PC-3 (cell line): ENCODE results near the gene PITX1. TPM values are rescaled to one million over a fixed set of nuclear protein-coding genes. Genes with fewer than 3 reads are reported as not detected.

Experiments used
- ATAC-seq: fragments of 200-7000 bp; cut with Tn5 transposase; 2 replicates; pipeline ENCODE4 v1.9.1; 2020; ENCODE audit warnings: mild to moderate bottlenecking, moderate library complexity
- BruUV-seq: library from RNA; stranded (reverse); fragments of 400-500 nt; replicated peaks from 2 replicates; lab custom pipeline; 2021; lab: Mats Ljungman, UMichigan
- CTCF ChIA-PET: fragments of 300-600 bp; sonication (Branson Sonifier 250); formaldehyde crosslinking; loops from one replicate; lab custom pipeline; 2022; ENCODE audit warnings: antibody characterized with exemption; lab: Charles Lee
- POLR2A ChIA-PET: fragments of 300-600 bp; sonication (Branson Sonifier 250); formaldehyde crosslinking; loops from one replicate; lab custom pipeline; 2022; ENCODE audit warnings: antibody characterized with exemption; ENCODE audit not compliant: unreplicated experiment; lab: Charles Lee
- DNase-seq: peaks from one replicate; pipeline ENCODE4 v3.0.0-alpha.2; 2015
- H2AFZ ChIP-seq: fragments of 300-600 bp; sonication (generic); 2 replicates; pipeline ENCODE4 v1.6.0; 2016; ENCODE audit warnings: antibody characterized with exemption, low read length
- H3F3A ChIP-seq: fragments of 300-600 bp; sonication (generic); one replicate; pipeline ENCODE4 v1.6.0; 2017; ENCODE audit warnings: antibody characterized with exemption, low read length, control low read depth, mild to moderate bottlenecking; ENCODE audit not compliant: unreplicated experiment
- H3K27ac ChIP-seq: fragments of 300-600 bp; sonication (generic); 2 replicates; pipeline ENCODE4 v1.5.1; 2016; ENCODE audit warnings: mild to moderate bottlenecking, low read length
- H3K27me3 ChIP-seq: fragments of 300-600 bp; sonication (generic); 2 replicates; pipeline ENCODE4 v1.6.1; 2016; ENCODE audit warnings: low read length, mixed read lengths
- H3K36me3 ChIP-seq: fragments of 300-600 bp; sonication (generic); 2 replicates; pipeline ENCODE4 v1.6.1; 2016; ENCODE audit warnings: low read depth, mixed run types, low read length, mixed read lengths
- H3K4me1 ChIP-seq: fragments of 300-600 bp; sonication (generic); 2 replicates; pipeline ENCODE4 v1.5.1; 2016; ENCODE audit warnings: low read length; ENCODE audit not compliant: insufficient read depth
- H3K4me2 ChIP-seq: fragments of 300-600 bp; sonication (generic); 2 replicates; pipeline ENCODE4 v1.6.0; 2016; ENCODE audit warnings: low read length
- H3K4me3 ChIP-seq: fragments of 300-600 bp; sonication (generic); 2 replicates; pipeline ENCODE4 v1.5.1; 2016; ENCODE audit warnings: mild to moderate bottlenecking, low read length, mixed read lengths
- H3K79me2 ChIP-seq: fragments of 300-600 bp; sonication (generic); 2 replicates; pipeline ENCODE4 v1.6.1; 2017; ENCODE audit warnings: low read length, mixed read lengths
- H3K9ac ChIP-seq: fragments of 300-600 bp; sonication (generic); 2 replicates; pipeline ENCODE4 v1.6.0; 2016; ENCODE audit warnings: mild to moderate bottlenecking, low read length
- H3K9me2 ChIP-seq: fragments of 300-600 bp; sonication (generic); replicated peaks from 2 replicates; pipeline ENCODE4 v1.6.1; 2016; ENCODE audit warnings: mixed run types, low read length, mixed read lengths
- H3K9me3 ChIP-seq: fragments of 300-600 bp; sonication (generic); 2 replicates; pipeline ENCODE4 v1.6.1; 2016; ENCODE audit warnings: low read length, mixed read lengths
- H4K20me1 ChIP-seq: fragments of 300-600 bp; sonication (generic); 2 replicates; pipeline ENCODE4 v1.6.1; 2016; ENCODE audit warnings: low read length, mixed read lengths
- EZH2 ChIP-seq: fragments of 300-600 bp; sonication (generic); IDR thresholded peaks from one replicate; pipeline ENCODE4 v1.6.1; 2017; ENCODE audit warnings: antibody characterized with exemption, mild to moderate bottlenecking, low read length; ENCODE audit not compliant: unreplicated experiment
- EZH2phosphoT487 ChIP-seq: fragments of 300-600 bp; sonication (generic); IDR thresholded peaks from 2 replicates; pipeline ENCODE4 v1.6.1; 2018; ENCODE audit warnings: mild to moderate bottlenecking, antibody characterized with exemption, low read length, borderline replicate concordance
- intact Hi-C: fragments of 100-400 bp; cut with micrococcal nuclease; formaldehyde crosslinking; loops from 2 replicates; pipeline ENCODE4 v1.9.0; 2023
- total RNA-seq: library from RNA; depleted of rRNA; stranded (reverse); fragments of >200 nt; gene quantifications from 2 replicates; pipeline ENCODE4 v1.2.3, GENCODE V29; 2014
- TF ChIP-seq, protein P1 (sequence below): fragments of 300-600 bp; sonication (generic); conservative IDR thresholded peaks from 2 replicates; pipeline ENCODE4 v1.5.1; 2017; ENCODE audit warnings: antibody characterized with exemption, low read depth, mild to moderate bottlenecking, low read length

The PITX1 gene
- total RNA-seq, 1 experiment from 2014 or later: 40.8 TPM

DNA sequence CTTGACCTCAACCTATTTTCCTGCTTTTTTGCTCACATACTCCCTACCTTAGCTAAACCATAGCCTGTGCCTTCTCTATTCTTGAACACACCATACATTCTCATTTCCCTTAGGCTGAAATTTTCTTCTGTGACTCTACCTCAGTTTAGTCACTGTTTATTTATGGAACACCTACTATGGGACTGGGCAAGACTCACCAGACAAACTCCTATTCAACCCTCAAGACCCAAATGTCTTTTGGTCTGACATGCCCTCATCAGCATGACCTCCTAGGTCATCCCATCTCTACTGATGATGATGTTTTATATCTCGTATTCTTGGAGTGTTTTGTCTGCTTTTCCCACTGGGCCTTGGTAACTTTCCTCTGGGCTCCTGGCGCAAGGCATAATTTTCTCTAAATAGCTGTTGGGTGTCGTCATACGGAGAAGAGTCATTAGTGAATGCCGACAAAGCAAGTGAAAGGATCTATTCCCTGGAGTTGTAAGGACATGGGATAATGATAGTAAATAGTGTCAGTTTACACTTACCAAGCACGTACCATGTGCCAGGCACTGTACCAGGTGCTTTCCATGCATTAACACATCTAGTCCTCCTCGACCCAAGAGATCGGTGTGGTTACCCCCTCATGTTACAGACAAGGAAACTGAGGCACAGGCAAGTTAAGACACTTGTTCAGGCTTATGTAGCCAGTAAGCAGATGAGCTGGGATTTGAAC, 22.4 kb upstream of the PITX1 start:
- Histone ChIP-seq H3K36me3 (no peaks in the 10 kb centered on the region), H3K4me2 (no peak overlapping the region), H3F3A (no peaks in the 10 kb centered on the region), H2AFZ (no peak overlapping the region), H4K20me1 (no peaks in the 10 kb centered on the region), H3K27ac (no peak overlapping the region), H3K27me3 (no peaks in the 10 kb centered on the region), H3K9me2 (no peaks in the 10 kb centered on the region), H3K4me3 (no peak overlapping the region), H3K79me2 (no peaks in the 10 kb centered on the region), H3K9me3 (no peaks in the 10 kb centered on the region), H3K9ac (no peak overlapping the region), H3K4me1 (no peaks in the 10 kb centered on the region)
- DNase-seq (no peak), ATAC-seq (no peak)
- no TSS peak for BruUV-seq
- POLR2A ChIA-PET: no interaction called here
- TF ChIP-seq EZH2 (no peak), EZH2phosphoT487 (no peak)
- TF ChIP-seq, protein P1, sequence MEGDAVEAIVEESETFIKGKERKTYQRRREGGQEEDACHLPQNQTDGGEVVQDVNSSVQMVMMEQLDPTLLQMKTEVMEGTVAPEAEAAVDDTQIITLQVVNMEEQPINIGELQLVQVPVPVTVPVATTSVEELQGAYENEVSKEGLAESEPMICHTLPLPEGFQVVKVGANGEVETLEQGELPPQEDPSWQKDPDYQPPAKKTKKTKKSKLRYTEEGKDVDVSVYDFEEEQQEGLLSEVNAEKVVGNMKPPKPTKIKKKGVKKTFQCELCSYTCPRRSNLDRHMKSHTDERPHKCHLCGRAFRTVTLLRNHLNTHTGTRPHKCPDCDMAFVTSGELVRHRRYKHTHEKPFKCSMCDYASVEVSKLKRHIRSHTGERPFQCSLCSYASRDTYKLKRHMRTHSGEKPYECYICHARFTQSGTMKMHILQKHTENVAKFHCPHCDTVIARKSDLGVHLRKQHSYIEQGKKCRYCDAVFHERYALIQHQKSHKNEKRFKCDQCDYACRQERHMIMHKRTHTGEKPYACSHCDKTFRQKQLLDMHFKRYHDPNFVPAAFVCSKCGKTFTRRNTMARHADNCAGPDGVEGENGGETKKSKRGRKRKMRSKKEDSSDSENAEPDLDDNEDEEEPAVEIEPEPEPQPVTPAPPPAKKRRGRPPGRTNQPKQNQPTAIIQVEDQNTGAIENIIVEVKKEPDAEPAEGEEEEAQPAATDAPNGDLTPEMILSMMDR: no peak
- intact Hi-C loops: no loop called here
- CTCF ChIA-PET: no interaction called here

DNA sequence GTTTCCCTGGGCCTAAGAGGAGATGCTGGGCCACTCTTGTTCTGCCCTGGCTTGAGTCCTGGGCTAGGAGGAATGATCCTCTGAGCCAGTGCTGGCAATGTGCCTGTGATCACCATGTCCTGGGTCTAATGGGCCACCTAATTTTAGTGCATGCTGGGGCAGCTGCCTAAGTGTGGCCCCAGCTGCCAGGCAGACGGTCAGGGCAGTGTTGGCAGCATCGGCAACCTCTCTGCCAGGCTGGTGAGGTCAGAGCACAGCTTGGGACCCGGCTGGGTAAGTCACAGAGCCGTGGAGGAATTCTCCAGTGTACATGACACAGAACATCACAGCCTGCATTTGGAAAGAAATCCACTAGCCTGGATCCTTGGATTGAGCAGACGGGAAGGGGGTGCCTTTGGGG, 21.4 kb upstream of the PITX1 start:
- ChIA-PET CTCF (no interaction called here), POLR2A (no interaction called here)
- H3K4me2 ChIP-seq: no peak overlapping the region
- TF ChIP-seq EZH2 (no peak), EZH2phosphoT487 (no peak)
- TF ChIP-seq, protein P1: no peak
- no peak overlapping the region for H3K9ac ChIP-seq
- no peaks in the 10 kb centered on the region for H3F3A ChIP-seq
- H3K36me3 ChIP-seq: no peaks in the 10 kb centered on the region
- H3K9me3 ChIP-seq: no peaks in the 10 kb centered on the region
- DNase-seq: no peak
- no peaks in the 10 kb centered on the region for H3K27me3 ChIP-seq
- intact Hi-C loops: no loop called here
- H3K4me3 ChIP-seq: no peak overlapping the region
- no peak overlapping the region for H2AFZ ChIP-seq
- no peaks in the 10 kb centered on the region for H3K9me2 ChIP-seq
- H3K79me2 ChIP-seq: no peaks in the 10 kb centered on the region
- no peak overlapping the region for H3K27ac ChIP-seq
- BruUV-seq: no TSS peak
- no peaks in the 10 kb centered on the region for H4K20me1 ChIP-seq
- no peak for ATAC-seq
- H3K4me1 ChIP-seq: no peaks in the 10 kb centered on the region

DNA sequence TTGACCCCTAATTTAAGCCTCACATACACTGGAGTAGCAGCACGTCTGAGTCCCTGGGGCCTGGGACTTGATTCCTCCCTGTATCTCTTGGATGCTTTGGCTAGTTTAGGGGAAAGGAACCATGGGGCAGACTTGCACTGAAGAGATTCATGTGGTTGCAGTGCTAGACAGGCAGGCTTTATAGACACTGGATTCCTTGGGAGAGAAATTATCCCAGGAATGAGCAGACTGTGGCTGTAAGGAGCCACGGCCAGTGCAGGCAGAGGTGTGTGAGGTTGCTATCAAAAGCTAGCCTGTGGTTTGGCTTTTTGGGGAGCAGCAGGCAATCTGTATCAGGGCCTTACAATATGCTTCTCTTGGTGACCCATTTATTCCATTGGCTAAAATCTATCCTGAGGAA, 20.5 kb upstream of the PITX1 start:
- ChIA-PET POLR2A (no interaction called here), CTCF (no interaction called here)
- no peak for DNase-seq
- TF ChIP-seq EZH2: no peak
- TF ChIP-seq EZH2phosphoT487: no peak
- Histone ChIP-seq H3K36me3 (no peaks in the 10 kb centered on the region), H2AFZ (no peak overlapping the region), H3K9me2 (no peaks in the 10 kb centered on the region), H3K4me3 (no peak overlapping the region), H3K9me3 (no peaks in the 10 kb centered on the region), H3K4me2 (no peak overlapping the region), H3F3A (no peaks in the 10 kb centered on the region), H3K4me1 (no peaks in the 10 kb centered on the region), H3K79me2 (no peaks in the 10 kb centered on the region), H3K9ac (no peak overlapping the region), H3K27me3 (no peaks in the 10 kb centered on the region), H4K20me1 (no peaks in the 10 kb centered on the region), H3K27ac (no peak overlapping the region)
- BruUV-seq: no TSS peak
- no peak for ATAC-seq
- intact Hi-C loops: no loop called here
